Measurements from ENCODE around the gene ICAM5. TPM values are rescaled to one million over a fixed set of nuclear protein-coding genes. Genes with fewer than 3 reads are reported as not detected.

The ICAM5 gene
- total RNA-seq, 6 experiments from 2014 or later: 0.06 to 0.27 (median 0.24) TPM; not detected in 3

DNA sequence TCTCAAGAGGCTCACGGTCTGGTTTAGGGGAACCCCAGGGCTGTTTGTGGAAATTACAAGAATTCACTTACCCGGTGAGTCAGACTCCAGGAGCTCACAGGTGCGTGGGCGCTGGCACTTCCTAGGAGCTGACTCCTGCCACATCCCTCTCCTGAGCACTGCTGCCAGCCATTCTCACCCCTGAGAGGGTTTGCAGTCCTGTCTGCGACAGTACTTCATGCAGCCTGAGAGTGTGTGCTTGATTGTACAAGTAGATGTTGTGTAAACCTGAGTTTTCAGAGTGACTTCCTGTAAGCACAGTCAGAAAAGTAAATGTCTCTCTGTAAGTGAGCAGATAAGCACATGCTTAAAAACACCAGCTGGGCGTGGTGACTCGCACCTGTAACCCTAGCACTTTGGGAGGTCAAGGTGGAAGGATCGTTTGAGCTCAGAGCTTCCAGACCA, 29.6 kb upstream of the ICAM5 start:
- no peak for DNase-seq
- no peak overlapping the region for H3K27ac ChIP-seq
- TF ChIP-seq, protein P1, sequence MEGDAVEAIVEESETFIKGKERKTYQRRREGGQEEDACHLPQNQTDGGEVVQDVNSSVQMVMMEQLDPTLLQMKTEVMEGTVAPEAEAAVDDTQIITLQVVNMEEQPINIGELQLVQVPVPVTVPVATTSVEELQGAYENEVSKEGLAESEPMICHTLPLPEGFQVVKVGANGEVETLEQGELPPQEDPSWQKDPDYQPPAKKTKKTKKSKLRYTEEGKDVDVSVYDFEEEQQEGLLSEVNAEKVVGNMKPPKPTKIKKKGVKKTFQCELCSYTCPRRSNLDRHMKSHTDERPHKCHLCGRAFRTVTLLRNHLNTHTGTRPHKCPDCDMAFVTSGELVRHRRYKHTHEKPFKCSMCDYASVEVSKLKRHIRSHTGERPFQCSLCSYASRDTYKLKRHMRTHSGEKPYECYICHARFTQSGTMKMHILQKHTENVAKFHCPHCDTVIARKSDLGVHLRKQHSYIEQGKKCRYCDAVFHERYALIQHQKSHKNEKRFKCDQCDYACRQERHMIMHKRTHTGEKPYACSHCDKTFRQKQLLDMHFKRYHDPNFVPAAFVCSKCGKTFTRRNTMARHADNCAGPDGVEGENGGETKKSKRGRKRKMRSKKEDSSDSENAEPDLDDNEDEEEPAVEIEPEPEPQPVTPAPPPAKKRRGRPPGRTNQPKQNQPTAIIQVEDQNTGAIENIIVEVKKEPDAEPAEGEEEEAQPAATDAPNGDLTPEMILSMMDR (IDR thresholded peaks at IDR 0.05): no peak
- TF ChIP-seq POLR2A (IDR thresholded peaks at IDR 0.05): no peak
- intact Hi-C loops (cut with DNase I): no loop called here
- H3K36me3 ChIP-seq: peaks cover 0 to 22% (median 9%) of the 10 kb centered on the region in 4 donors
- no peaks in the 10 kb centered on the region for H3K9me3 ChIP-seq
- ATAC-seq: peak in 1 of 4 donors; percentile 53
- no peaks in the 10 kb centered on the region for H3K27me3 ChIP-seq
- H3K4me1 ChIP-seq: peaks cover 0 to 13% (median 2%) of the 10 kb centered on the region in 4 donors
- H3K4me3 ChIP-seq: no peak overlapping the region
- WGBS (ENCODE audit: insufficient coverage, low coverage, low lambda C conversion rate, missing lambda C conversion rate): 54% methylated on average over 4 of the region's 8 CpGs

DNA sequence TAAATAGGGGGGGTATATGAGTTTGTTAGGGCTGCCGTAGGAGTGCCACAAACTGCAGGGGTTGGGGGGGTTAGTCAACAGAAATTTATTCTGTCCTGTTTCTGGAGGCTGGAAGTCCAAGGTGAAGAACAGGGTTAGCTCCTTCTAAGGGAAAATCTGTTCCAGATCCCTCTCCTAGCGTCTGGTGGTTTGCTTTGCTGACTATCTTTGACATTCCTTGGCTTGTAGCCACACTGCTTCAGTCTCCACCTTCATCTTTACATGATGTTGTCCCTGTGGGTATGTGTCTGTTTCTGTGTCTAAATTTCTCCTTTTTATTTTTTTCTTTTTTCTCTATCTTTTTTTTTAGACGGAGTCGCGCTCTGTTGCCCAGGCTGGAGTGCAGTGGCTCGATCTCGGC, 27.0 kb upstream of the ICAM5 start:
- 82% methylated on average over 7 of the region's 7 CpGs for WGBS (ENCODE audit: insufficient coverage, low coverage, low lambda C conversion rate, missing lambda C conversion rate)

DNA sequence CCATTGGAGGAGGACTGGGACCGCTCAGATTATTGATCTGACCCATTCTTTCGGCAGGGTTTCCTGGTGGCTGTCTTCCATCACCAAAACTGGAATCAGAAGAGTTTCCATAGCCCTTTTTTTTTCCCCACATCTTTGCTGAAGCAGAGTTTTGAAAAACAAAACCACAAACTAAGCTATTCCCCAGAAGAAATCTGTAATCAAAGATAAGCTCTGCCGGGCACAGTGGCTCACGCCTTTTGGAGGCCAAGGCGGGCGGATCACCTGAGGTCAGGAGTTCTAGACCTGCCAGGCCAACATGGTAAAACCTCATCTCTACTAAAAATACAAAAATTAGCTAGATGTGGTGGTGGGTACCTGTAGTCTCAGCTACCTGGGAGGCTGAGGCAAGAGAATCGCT, 23.0 kb upstream of the ICAM5 start:
- intact Hi-C loops (cut with DNase I): no loop called here

More for the DNA sequence above, 27.0 kb upstream of the ICAM5 start:
- TF ChIP-seq POLR2A (IDR thresholded peaks at IDR 0.05): no peak
- TF ChIP-seq, protein P1 (IDR thresholded peaks at IDR 0.05): no peak
- H3K4me3 ChIP-seq: no peak overlapping the region
- no peaks in the 10 kb centered on the region for H3K27me3 ChIP-seq
- peaks cover 0 to 10% (median 3%) of the 10 kb centered on the region in 4 donors for H3K36me3 ChIP-seq
- H3K4me1 ChIP-seq: peaks cover 0 to 13% (median 2%) of the 10 kb centered on the region in 4 donors
- DNase-seq (no peak), ATAC-seq (no peak)
- H3K27ac ChIP-seq: no peak overlapping the region
- intact Hi-C loops (cut with DNase I): no loop called here
- no peaks in the 10 kb centered on the region for H3K9me3 ChIP-seq

DNA sequence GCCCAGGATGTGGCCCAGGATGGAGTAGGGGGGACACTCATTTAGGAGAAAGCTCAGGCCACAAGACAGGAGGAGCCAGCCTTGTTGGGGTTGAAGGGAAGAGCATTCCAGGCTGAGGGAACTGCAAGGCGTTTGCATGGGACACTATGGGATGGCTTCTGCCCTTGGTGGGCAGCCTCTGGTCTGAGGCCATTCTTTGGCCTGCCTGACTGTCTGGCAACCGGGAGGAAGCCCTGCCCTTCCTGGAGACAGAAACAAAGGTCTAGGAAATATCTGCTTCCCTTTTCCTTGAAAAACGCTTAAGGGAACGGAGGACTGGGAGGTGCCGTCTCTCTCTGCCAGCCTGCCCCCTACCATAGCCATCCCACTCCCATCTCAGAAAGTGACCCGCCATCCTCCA, 21.7 kb upstream of the ICAM5 start:
- Histone ChIP-seq H3K9me3 (no peaks in the 10 kb centered on the region), H3K4me1 (peaks cover 0 to 14% (median 3%) of the 10 kb centered on the region in 4 donors), H3K36me3 (no peaks in the 10 kb centered on the region), H3K4me3 (no peak overlapping the region), H3K27ac (no peak overlapping the region), H3K27me3 (no peaks in the 10 kb centered on the region)
- ATAC-seq (no peak), DNase-seq (peak in 1 of 3 donors; percentile 46)
- TF ChIP-seq, protein P1 (IDR thresholded peaks at IDR 0.05): no peak
- TF ChIP-seq POLR2A (IDR thresholded peaks at IDR 0.05): no peak
- intact Hi-C loops (cut with DNase I): no loop called here
- WGBS (ENCODE audit: insufficient coverage, low coverage, low lambda C conversion rate, missing lambda C conversion rate): 0% methylated on average over 1 of the region's 6 CpGs

More for the DNA sequence above, 23.0 kb upstream of the ICAM5 start:
- Histone ChIP-seq H3K4me1 (peaks cover 0 to 15% (median 3%) of the 10 kb centered on the region in 4 donors), H3K27ac (no peak overlapping the region), H3K4me3 (no peak overlapping the region), H3K9me3 (no peaks in the 10 kb centered on the region), H3K27me3 (no peaks in the 10 kb centered on the region), H3K36me3 (no peaks in the 10 kb centered on the region)
- ATAC-seq: no peak
- no peak for DNase-seq
- 50% methylated on average over 7 of the region's 7 CpGs for WGBS (ENCODE audit: insufficient coverage, low coverage, low lambda C conversion rate, missing lambda C conversion rate)
- TF ChIP-seq, protein P1 (IDR thresholded peaks at IDR 0.05): no peak
- TF ChIP-seq POLR2A (IDR thresholded peaks at IDR 0.05): no peak
